MCF 10A (cell line): ENCODE measurements around the gene PTPRN2. TPM values are rescaled to one million over a fixed set of nuclear protein-coding genes. Genes with fewer than 3 reads are reported as not detected.

Source experiments
- BruUV-seq: library from RNA; stranded (reverse); fragments of 400-500 nt; replicated peaks from 2 replicates; lab custom pipeline; 2021; lab: Mats Ljungman, UMichigan
- CTCF ChIA-PET: fragments of 300-600 bp; sonication (Branson Sonifier 250); formaldehyde crosslinking; extraction: SDS; loops from one replicate; lab custom pipeline; 2021; ENCODE audit warnings: antibody characterized with exemption, inconsistent platforms; lab: Yijun Ruan, JAX
- POLR2A ChIA-PET: fragments of 300-600, 350-650 bp; sonication (Branson Sonifier 250); formaldehyde crosslinking; extraction: SDS; loops from one replicate; lab custom pipeline; 2020; ENCODE audit warnings: antibody characterized with exemption, inconsistent platforms; lab: Yijun Ruan, JAX
- DNase-seq: peaks from one replicate; pipeline ENCODE4 v3.0.0-alpha.2; 2018; ENCODE audit not compliant: unreplicated experiment
- H3K27ac Mint-ChIP-seq: one replicate; pipeline ENCODE4 v1.8.0; 2022; ENCODE audit warnings: mild to moderate bottlenecking, low read depth, mixed read lengths; ENCODE audit not compliant: unreplicated experiment
- H3K27me3 Mint-ChIP-seq: one replicate; pipeline ENCODE4 v1.8.0; 2022; ENCODE audit warnings: mixed read lengths; ENCODE audit not compliant: insufficient read depth, unreplicated experiment
- H3K36me3 Mint-ChIP-seq: one replicate; pipeline ENCODE4 v1.8.0; 2022; ENCODE audit warnings: mild to moderate bottlenecking, moderate library complexity, mixed read lengths; ENCODE audit not compliant: insufficient read depth, unreplicated experiment
- H3K4me1 Mint-ChIP-seq: one replicate; pipeline ENCODE4 v1.8.0; 2022; ENCODE audit warnings: mixed read lengths; ENCODE audit not compliant: insufficient read depth, unreplicated experiment
- H3K4me3 Mint-ChIP-seq: one replicate; pipeline ENCODE4 v1.8.0; 2022; ENCODE audit warnings: mild to moderate bottlenecking, moderate library complexity, mixed read lengths; ENCODE audit not compliant: unreplicated experiment
- H3K9me3 Mint-ChIP-seq: one replicate; pipeline ENCODE4 v1.8.0; 2022; ENCODE audit warnings: mixed read lengths; ENCODE audit not compliant: unreplicated experiment
- CTCF ChIP-seq: fragments of 200-600 bp; IDR thresholded peaks from one replicate; pipeline ENCODE4 v1.8.0; 2022; ENCODE audit warnings: antibody characterized with exemption, mild to moderate bottlenecking; ENCODE audit not compliant: unreplicated experiment
- intact Hi-C: fragments of 100-400 bp; cut with micrococcal nuclease; formaldehyde crosslinking; loops from 2 replicates; pipeline ENCODE4 v1.14.1; 2022
- total RNA-seq: library from RNA; stranded (reverse); gene quantifications from 2 replicates; pipeline ENCODE4 v1.2.3, GENCODE V29; 2022

PTPRN2 gene
- total RNA-seq, 1 experiment from 2014 or later, result 4.5 TPM

- POLR2A ChIA-PET, result no interaction called here
- no TSS peak for BruUV-seq
- H3K27me3 Mint-ChIP-seq, result no peaks in the 10 kb centered on the region
- no peak overlapping the region for H3K27ac Mint-ChIP-seq
- H3K4me1 Mint-ChIP-seq, result no peaks in the 10 kb centered on the region
- H3K4me3 Mint-ChIP-seq, result no peak overlapping the region
- no peak for TF ChIP-seq CTCF
- no peak for DNase-seq
- no peaks in the 10 kb centered on the region for H3K36me3 Mint-ChIP-seq
- peaks cover 8% of the 10 kb centered on the region for H3K9me3 Mint-ChIP-seq
- intact Hi-C loops, result no loop called here
- CTCF ChIA-PET, result no interaction called here
Observed at GRCh38 chr7:158266817-158267741, 320.5 kb downstream of the PTPRN2 start.

- CTCF ChIA-PET, result no interaction called here
- H3K36me3 Mint-ChIP-seq, result no peaks in the 10 kb centered on the region
Observed at GRCh38 chr7:158266426-158266816, 321.2 kb downstream of the PTPRN2 start.

GRCh38 chr7:158265743-158266080 is 321.9 kb downstream of the PTPRN2 start:
- CTCF ChIA-PET, result no interaction called here
- BruUV-seq, result no TSS peak
- intact Hi-C loops, result no loop called here
- Mint-ChIP-seq H3K36me3 (no peaks in the 10 kb centered on the region), H3K4me3 (no peak overlapping the region), H3K27ac (no peak overlapping the region), H3K27me3 (no peaks in the 10 kb centered on the region), H3K9me3 (peaks cover 8% of the 10 kb centered on the region), H3K4me1 (no peaks in the 10 kb centered on the region)
- POLR2A ChIA-PET, result no interaction called here
- TF ChIP-seq CTCF, result no peak
- no peak for DNase-seq

More at GRCh38 chr7:158266426-158266816, 321.2 kb downstream of the PTPRN2 start:
- no TSS peak for BruUV-seq
- TF ChIP-seq CTCF, result no peak
- intact Hi-C loops, result no loop called here
- Mint-ChIP-seq H3K9me3 (peaks cover 8% of the 10 kb centered on the region), H3K27me3 (no peaks in the 10 kb centered on the region), H3K4me3 (no peak overlapping the region), H3K27ac (no peak overlapping the region), H3K4me1 (no peaks in the 10 kb centered on the region)
- DNase-seq, result no peak
- POLR2A ChIA-PET, result no interaction called here

- BruUV-seq, result no TSS peak
- intact Hi-C loops, result no loop called here
- Mint-ChIP-seq H3K4me1 (no peaks in the 10 kb centered on the region), H3K4me3 (no peak overlapping the region), H3K27me3 (no peaks in the 10 kb centered on the region), H3K36me3 (no peaks in the 10 kb centered on the region), H3K9me3 (peaks cover 8% of the 10 kb centered on the region), H3K27ac (no peak overlapping the region)
- ChIA-PET CTCF (interaction anchor here (0.6 kb wide), 1 partner anchor 36 kb away, joined by 3 read pairs; no protein-coding TSS in a partner anchor), POLR2A (no interaction called here)
- TF ChIP-seq CTCF, result no peak
- no peak for DNase-seq
Observed at GRCh38 chr7:158264881-158265742, 322.5 kb downstream of the PTPRN2 start.
